Activated T-cell treated with anti-CD3 and anti-CD28 coated beads, Interleukin-2, amount 50 U/mL, for 24 hours (primary cell): Measurements from ENCODE around the gene ABHD17A.
"Not testable (repeated sequence)": the region's sequence is repeated elsewhere in the genome, so short reads cannot be mapped to it uniquely, and the experiment has no call there.

Source experiments
- DNase-seq: peaks from one replicate; pipeline ENCODE4 v3.0.0-alpha.2; 2020
- H3K27ac Mint-ChIP-seq: 2 replicates; pipeline ENCODE4 v1.8.0; 2020; ENCODE audit warnings: mild to moderate bottlenecking, mixed read lengths
- H3K27me3 Mint-ChIP-seq: 2 replicates; pipeline ENCODE4 v1.8.0; 2020; ENCODE audit warnings: mixed read lengths
- H3K36me3 Mint-ChIP-seq: 2 replicates; pipeline ENCODE4 v1.8.0; 2020; ENCODE audit warnings: low read depth, mixed read lengths
- H3K4me1 Mint-ChIP-seq: 2 replicates; pipeline ENCODE4 v1.8.0; 2020; ENCODE audit warnings: low read depth, mixed read lengths
- H3K4me3 Mint-ChIP-seq: 2 replicates; pipeline ENCODE4 v1.8.0; 2020; ENCODE audit warnings: mild to moderate bottlenecking, moderate library complexity, mixed read lengths
- H3K9me3 Mint-ChIP-seq: 2 replicates; pipeline ENCODE4 v1.8.0; 2020; ENCODE audit warnings: mixed read lengths

ABHD17A gene

GRCh38 chr19:1880611-1881392 lies 4.5 kb downstream of the ABHD17A start:
- peak overlapping the region; percentile 68 for H3K4me3 Mint-ChIP-seq
- H3K36me3 Mint-ChIP-seq = peaks cover 55% of the 10 kb centered on the region
- no peaks in the 10 kb centered on the region for H3K9me3 Mint-ChIP-seq
- H3K27me3 Mint-ChIP-seq = no peaks in the 10 kb centered on the region
- H3K27ac Mint-ChIP-seq = peak overlapping the region; percentile 77
- no peak for DNase-seq
- H3K4me1 Mint-ChIP-seq = peaks cover 42% of the 10 kb centered on the region

DNA sequence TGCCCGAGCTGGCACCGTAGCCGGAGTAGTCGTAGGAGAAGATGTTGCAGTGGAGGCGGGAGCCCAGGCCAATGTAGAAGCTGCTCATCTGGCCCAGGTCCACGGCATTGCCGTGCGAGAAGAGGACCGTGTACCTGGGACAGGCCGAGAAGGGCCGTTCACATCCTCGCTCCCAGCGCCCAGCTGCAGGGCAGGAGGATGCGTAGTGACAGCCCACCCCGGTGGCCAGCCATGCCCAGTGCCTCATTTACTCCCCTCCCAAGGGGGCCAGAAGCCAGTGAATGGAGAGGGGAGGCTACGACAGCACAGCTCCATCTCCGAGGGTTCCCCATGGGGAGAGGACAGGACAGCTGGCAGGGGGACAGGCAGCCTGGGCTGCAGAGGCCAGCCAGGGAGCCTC lies 5.3 kb downstream of the ABHD17A start:
- H3K27ac Mint-ChIP-seq = peak overlapping the region; percentile 59
- H3K27me3 Mint-ChIP-seq, DNase-seq, H3K9me3 Mint-ChIP-seq: not testable (repeated sequence)
- peaks cover 40% of the 10 kb centered on the region for H3K4me1 Mint-ChIP-seq
- H3K36me3 Mint-ChIP-seq = peaks cover 63% of the 10 kb centered on the region
- H3K4me3 Mint-ChIP-seq = peak overlapping the region; percentile 68

DNA sequence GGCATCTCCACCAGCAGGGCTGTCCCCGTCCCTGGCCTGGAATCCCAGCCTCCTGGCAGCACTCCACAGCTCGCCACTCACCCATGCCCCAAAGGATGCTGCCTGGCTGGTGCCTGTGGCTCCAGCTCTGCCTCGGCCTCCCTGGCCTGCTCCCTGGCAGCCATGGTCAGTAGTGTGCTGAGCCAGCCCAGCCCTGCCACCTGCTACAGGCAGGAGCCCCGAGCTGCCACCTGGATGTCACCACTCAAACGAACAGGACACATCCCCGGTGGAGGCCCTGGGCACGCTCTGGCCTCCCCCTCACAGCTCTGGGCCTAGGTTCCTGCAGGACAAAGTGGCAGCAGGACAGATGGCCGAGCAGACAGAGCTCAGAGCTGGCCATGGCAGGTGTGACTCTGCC lies 6.7 kb downstream of the ABHD17A start:
- H3K9me3 Mint-ChIP-seq, H3K4me3 Mint-ChIP-seq, DNase-seq, H3K27ac Mint-ChIP-seq, H3K27me3 Mint-ChIP-seq: not testable (repeated sequence)
- Mint-ChIP-seq H3K4me1 (peaks cover 49% of the 10 kb centered on the region), H3K36me3 (peaks cover 63% of the 10 kb centered on the region)

GRCh38 chr19:1877280-1877660 lies 8.0 kb downstream of the ABHD17A start:
- H3K27me3 Mint-ChIP-seq = not testable (repeated sequence)

DNA sequence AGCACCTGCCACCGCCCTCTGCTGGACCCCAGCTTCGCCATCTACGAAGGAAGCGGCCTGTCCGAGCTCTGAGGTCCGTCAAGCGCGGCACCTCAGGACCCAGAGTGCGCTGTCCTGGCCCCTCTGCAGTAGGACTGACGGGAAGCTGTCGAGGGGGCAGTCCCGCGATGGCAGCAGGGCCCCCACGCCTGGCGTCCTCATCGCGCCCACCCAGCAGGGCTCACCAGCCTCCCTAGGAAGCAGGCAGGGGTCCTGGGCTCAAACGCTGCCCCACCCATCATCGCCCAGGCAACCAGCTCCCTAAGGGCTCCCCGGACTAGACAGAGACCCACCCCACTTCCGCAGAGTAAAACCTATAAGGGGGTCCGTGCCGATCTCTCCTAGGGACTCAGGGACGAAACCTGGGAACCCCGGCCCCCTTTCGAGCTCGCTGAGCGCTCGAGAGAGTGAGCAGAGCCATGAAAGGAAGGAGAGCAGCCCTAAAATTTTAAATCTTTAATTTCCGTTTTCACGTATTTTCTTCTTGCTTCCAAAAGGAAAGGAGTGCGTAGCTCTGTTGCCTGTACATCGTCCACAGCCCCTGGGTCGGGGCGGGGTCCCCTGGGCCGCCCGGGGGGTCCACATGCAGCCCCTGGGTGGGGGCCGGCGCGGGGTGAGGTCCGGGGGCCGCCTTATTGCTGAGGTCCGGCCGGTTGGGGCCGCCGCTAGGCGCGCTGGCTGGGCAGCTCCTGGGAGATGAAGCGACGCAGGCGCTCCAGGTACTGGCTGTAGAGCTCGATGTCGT lies 8.6 kb downstream of the ABHD17A start:
- Mint-ChIP-seq H3K4me3 (peak overlapping the region; percentile 98), H3K4me1 (peaks cover 40% of the 10 kb centered on the region), H3K27ac (peak overlapping the region; percentile 97), H3K36me3 (peaks cover 60% of the 10 kb centered on the region)
- H3K9me3 Mint-ChIP-seq, H3K27me3 Mint-ChIP-seq: not testable (repeated sequence)
- peak; percentile 54 for DNase-seq

More at GRCh38 chr19:1877280-1877660, 8.0 kb downstream of the ABHD17A start:
- not testable (repeated sequence) for DNase-seq, H3K4me3 Mint-ChIP-seq, H3K27ac Mint-ChIP-seq, H3K9me3 Mint-ChIP-seq
- Mint-ChIP-seq H3K36me3 (peaks cover 60% of the 10 kb centered on the region), H3K4me1 (peaks cover 43% of the 10 kb centered on the region)

- peak; percentile 91 for DNase-seq
- Mint-ChIP-seq H3K4me3 (peak overlapping the region; percentile 98), H3K27ac (peak overlapping the region; percentile 97), H3K27me3 (no peaks in the 10 kb centered on the region), H3K4me1 (peaks cover 38% of the 10 kb centered on the region), H3K9me3 (no peaks in the 10 kb centered on the region), H3K36me3 (peaks cover 65% of the 10 kb centered on the region)
Observed at GRCh38 chr19:1875646-1876495, 9.4 kb downstream of the ABHD17A start.

- H3K27me3 Mint-ChIP-seq, H3K9me3 Mint-ChIP-seq, DNase-seq: not testable (repeated sequence)
- peaks cover 37% of the 10 kb centered on the region for H3K4me1 Mint-ChIP-seq
- H3K36me3 Mint-ChIP-seq = peaks cover 66% of the 10 kb centered on the region
- peak overlapping the region; percentile 97 for H3K27ac Mint-ChIP-seq
- H3K4me3 Mint-ChIP-seq = peak overlapping the region; percentile 98
Observed at GRCh38 chr19:1875265-1875645, 10.0 kb downstream of the ABHD17A start.

GRCh38 chr19:1874554-1875185 lies 10.6 kb downstream of the ABHD17A start:
- Mint-ChIP-seq H3K36me3 (peaks cover 63% of the 10 kb centered on the region), H3K4me1 (peaks cover 34% of the 10 kb centered on the region), H3K27me3 (no peaks in the 10 kb centered on the region), H3K9me3 (no peaks in the 10 kb centered on the region), H3K27ac (peak overlapping the region; percentile 97), H3K4me3 (peak overlapping the region; percentile 98)
- peak; percentile 39 for DNase-seq

DNA sequence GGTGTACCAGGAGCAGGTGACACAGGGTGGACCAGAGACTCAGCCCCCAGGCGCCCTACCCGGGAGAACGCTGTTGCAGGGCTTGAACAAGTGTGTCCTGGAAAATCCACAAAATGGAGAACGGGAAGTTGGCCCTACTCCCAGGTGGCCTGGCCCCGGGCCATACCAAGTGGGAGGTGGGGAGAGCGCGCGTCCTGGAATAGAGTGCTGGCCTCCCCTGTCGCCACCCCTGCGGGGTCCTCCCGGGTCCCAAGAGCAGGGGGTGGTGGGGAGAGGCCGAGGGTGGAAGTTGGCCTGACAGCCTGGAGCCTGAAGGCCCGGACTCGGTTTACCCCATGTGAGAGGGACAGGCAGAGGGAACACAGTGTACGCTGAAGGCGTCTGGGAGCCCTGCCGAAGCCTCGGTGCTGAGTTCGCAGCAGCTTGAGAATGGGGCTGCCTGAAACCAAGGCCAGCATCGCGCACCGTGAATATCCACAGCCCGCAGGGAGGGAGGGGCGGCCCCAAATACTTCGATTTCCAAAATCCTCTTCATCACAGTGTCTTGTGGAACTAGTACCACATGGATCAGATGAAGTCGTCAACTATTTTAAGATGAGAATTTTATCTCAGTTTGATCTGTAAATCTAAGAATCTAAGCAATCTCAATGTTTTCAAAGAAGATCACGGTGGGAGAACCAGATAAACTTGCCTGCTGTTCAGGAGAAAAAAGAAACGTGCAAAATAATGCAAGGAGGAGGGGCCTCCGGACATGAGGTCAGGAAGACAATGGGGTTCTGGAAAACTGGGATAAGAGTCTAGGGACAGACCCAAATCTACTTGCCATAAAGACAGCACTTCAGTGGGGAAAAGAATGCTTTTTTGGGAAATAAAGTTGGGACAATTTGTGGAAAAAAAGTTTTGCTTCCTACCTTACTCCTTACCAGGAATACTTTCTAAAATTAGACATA lies 11.5 kb downstream of the ABHD17A start:
- Mint-ChIP-seq H3K27me3 (no peaks in the 10 kb centered on the region), H3K27ac (peak overlapping the region; percentile 97), H3K36me3 (peaks cover 71% of the 10 kb centered on the region), H3K4me3 (peak overlapping the region; percentile 98), H3K9me3 (no peaks in the 10 kb centered on the region), H3K4me1 (peaks cover 42% of the 10 kb centered on the region)
- no peak for DNase-seq

DNA sequence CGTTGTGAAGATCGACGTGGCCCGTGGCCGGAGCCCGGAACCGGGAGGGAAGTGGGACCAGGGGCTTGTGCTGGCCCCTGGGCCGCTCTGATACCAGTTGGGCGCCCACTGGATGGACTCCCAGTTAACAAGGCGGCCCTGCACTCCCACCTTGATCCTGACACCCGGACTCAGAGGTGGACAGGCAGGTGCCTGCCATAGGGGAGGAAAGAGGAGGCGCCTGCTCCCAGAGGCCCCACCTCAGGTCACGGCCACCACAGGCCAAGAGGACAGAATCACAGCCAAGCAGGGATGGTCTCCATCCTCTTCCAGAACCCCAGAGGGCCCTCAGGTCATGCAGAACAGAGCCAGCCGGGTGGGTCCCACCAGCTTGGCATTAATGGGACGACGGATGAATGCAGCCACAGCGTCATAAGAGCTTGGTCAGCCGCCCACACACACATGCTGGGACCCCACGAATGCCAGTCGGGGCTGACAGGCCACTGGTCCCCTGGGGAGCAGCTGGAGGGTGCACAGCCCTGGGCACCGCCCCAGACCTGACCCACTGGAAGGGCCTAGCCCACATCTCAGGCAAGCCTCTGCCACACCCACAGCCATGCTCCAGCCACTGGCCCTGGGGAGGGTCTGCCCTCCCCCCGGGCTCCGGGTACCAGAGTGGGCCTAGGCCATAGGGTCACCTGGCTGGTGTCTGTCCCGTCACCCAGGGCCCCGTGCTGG lies 12.3 kb downstream of the ABHD17A start:
- no peaks in the 10 kb centered on the region for H3K27me3 Mint-ChIP-seq

GRCh38 chr19:1871630-1872029 lies 13.7 kb downstream of the ABHD17A start:
- no peak for DNase-seq
- Mint-ChIP-seq H3K27ac (no peak overlapping the region), H3K27me3 (no peaks in the 10 kb centered on the region), H3K4me3 (no peak overlapping the region), H3K36me3 (peaks cover 82% of the 10 kb centered on the region), H3K4me1 (peaks cover 52% of the 10 kb centered on the region), H3K9me3 (no peaks in the 10 kb centered on the region)

More for the DNA sequence above, 12.3 kb downstream of the ABHD17A start:
- Mint-ChIP-seq H3K9me3 (no peaks in the 10 kb centered on the region), H3K4me3 (peak overlapping the region; percentile 98), H3K36me3 (peaks cover 72% of the 10 kb centered on the region), H3K27ac (peak overlapping the region; percentile 66), H3K4me1 (peaks cover 47% of the 10 kb centered on the region)
- DNase-seq = no peak

GRCh38 chr19:1871140-1871597 lies 14.1 kb downstream of the ABHD17A start:
- Mint-ChIP-seq H3K4me1 (peaks cover 48% of the 10 kb centered on the region), H3K36me3 (peaks cover 78% of the 10 kb centered on the region), H3K27me3 (no peaks in the 10 kb centered on the region), H3K27ac (peak overlapping the region; percentile 44), H3K4me3 (no peak overlapping the region), H3K9me3 (no peaks in the 10 kb centered on the region)
- no peak for DNase-seq
